Left ventricle myocardium inferior (tissue), 1 donor: ENCODE data around the gene BMP6. TPM values are rescaled to one million over a fixed set of nuclear protein-coding genes. Genes with fewer than 3 reads are reported as not detected.
A peak's percentile ranks its signal among the peaks of the same experiment; 100 is the strongest.

Source experiments
- DNase-seq: peaks from one replicate; pipeline ENCODE4 v3.0.0-alpha.2; 2020
- H3K27ac ChIP-seq: fragments of 200-600 bp; replicated peaks from 2 replicates; pipeline ENCODE4 v1.8.0; 2021
- H3K27me3 ChIP-seq: fragments of 200-600 bp; 2 replicates; pipeline ENCODE4 v1.8.0; 2021; ENCODE audit warnings: low read depth
- H3K36me3 ChIP-seq: fragments of 200-600 bp; 2 replicates; pipeline ENCODE4 v1.8.0; 2021
- H3K4me1 ChIP-seq: fragments of 200-600 bp; 2 replicates; pipeline ENCODE4 v1.8.0; 2021
- H3K4me3 ChIP-seq: fragments of 200-600 bp; 2 replicates; pipeline ENCODE4 v1.8.0; 2021; ENCODE audit warnings: mild to moderate bottlenecking, moderate library complexity
- H3K9me3 ChIP-seq: fragments of 200-600 bp; replicated peaks from 2 replicates; pipeline ENCODE4 v1.8.0; 2021
- intact Hi-C: fragments of 100-400 bp; cut with micrococcal nuclease; formaldehyde crosslinking; loops from one replicate; pipeline ENCODE4 v1.11.0; 2022
- total RNA-seq: library from RNA; stranded (reverse); fragmentation: NEBNext Ultra II Directional; extraction: Animal tissue kit (Norgen Biotek cat#: 25700); gene quantifications from one replicate; pipeline ENCODE4 v1.2.1, GENCODE V29; 2021
- TF ChIP-seq, protein P1 (sequence below): fragments of 200-600 bp; IDR thresholded peaks from 2 replicates; pipeline ENCODE4 v1.8.0; 2021; ENCODE audit warnings: antibody characterized with exemption, mild to moderate bottlenecking, borderline replicate concordance
- donor health status: DM: no; HTN: yes; CAD: no; lungs with severe emphysema.

BMP6 gene
- total RNA-seq, 1 donor from 2014 or later = 5.2 TPM

GRCh38 chr6:7848229-7848628, 122.3 kb downstream of the BMP6 start:
- H3K4me3 ChIP-seq = no peak overlapping the region
- no peaks in the 10 kb centered on the region for H3K36me3 ChIP-seq
- TF ChIP-seq, protein P1, sequence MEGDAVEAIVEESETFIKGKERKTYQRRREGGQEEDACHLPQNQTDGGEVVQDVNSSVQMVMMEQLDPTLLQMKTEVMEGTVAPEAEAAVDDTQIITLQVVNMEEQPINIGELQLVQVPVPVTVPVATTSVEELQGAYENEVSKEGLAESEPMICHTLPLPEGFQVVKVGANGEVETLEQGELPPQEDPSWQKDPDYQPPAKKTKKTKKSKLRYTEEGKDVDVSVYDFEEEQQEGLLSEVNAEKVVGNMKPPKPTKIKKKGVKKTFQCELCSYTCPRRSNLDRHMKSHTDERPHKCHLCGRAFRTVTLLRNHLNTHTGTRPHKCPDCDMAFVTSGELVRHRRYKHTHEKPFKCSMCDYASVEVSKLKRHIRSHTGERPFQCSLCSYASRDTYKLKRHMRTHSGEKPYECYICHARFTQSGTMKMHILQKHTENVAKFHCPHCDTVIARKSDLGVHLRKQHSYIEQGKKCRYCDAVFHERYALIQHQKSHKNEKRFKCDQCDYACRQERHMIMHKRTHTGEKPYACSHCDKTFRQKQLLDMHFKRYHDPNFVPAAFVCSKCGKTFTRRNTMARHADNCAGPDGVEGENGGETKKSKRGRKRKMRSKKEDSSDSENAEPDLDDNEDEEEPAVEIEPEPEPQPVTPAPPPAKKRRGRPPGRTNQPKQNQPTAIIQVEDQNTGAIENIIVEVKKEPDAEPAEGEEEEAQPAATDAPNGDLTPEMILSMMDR = no peak
- DNase-seq = no peak
- H3K27ac ChIP-seq = no peak overlapping the region
- no peaks in the 10 kb centered on the region for H3K4me1 ChIP-seq
- H3K9me3 ChIP-seq = peaks cover 28% of the 10 kb centered on the region
- intact Hi-C loops = no loop called here
- no peaks in the 10 kb centered on the region for H3K27me3 ChIP-seq

- no peaks in the 10 kb centered on the region for H3K4me1 ChIP-seq
- intact Hi-C loops = no loop called here
- no peak for DNase-seq
- H3K9me3 ChIP-seq = peaks cover 28% of the 10 kb centered on the region
- H3K4me3 ChIP-seq = no peak overlapping the region
- no peaks in the 10 kb centered on the region for H3K36me3 ChIP-seq
- H3K27me3 ChIP-seq = no peaks in the 10 kb centered on the region
- H3K27ac ChIP-seq = no peak overlapping the region
- TF ChIP-seq, protein P1 = no peak
These were observed 125.9 kb downstream of the BMP6 start for GRCh38 chr6:7851780-7852179.

GRCh38 chr6:7859591-7859990, 133.7 kb downstream of the BMP6 start:
- intact Hi-C loops = no loop called here
- no peaks in the 10 kb centered on the region for H3K4me1 ChIP-seq
- no peak overlapping the region for H3K4me3 ChIP-seq
- H3K27ac ChIP-seq = no peak overlapping the region
- DNase-seq = no peak
- H3K27me3 ChIP-seq = peaks cover 4% of the 10 kb centered on the region
- H3K9me3 ChIP-seq = no peaks in the 10 kb centered on the region
- TF ChIP-seq, protein P1 = no peak
- H3K36me3 ChIP-seq = no peaks in the 10 kb centered on the region

GRCh38 chr6:7865781-7866180, 139.9 kb downstream of the BMP6 start:
- intact Hi-C loops = no loop called here

GRCh38 chr6:7866526-7866925, 140.6 kb downstream of the BMP6 start:
- TF ChIP-seq, protein P1 = no peak
- no peaks in the 10 kb centered on the region for H3K36me3 ChIP-seq
- H3K9me3 ChIP-seq = no peaks in the 10 kb centered on the region
- intact Hi-C loops = no loop called here
- H3K27ac ChIP-seq = no peak overlapping the region
- no peak overlapping the region for H3K4me3 ChIP-seq
- H3K4me1 ChIP-seq = peaks cover 8% of the 10 kb centered on the region
- H3K27me3 ChIP-seq = peaks cover 4% of the 10 kb centered on the region
- DNase-seq = no peak

More at GRCh38 chr6:7865781-7866180, 139.9 kb downstream of the BMP6 start:
- Histone ChIP-seq H3K36me3 (no peaks in the 10 kb centered on the region), H3K27ac (no peak overlapping the region), H3K4me1 (peaks cover 8% of the 10 kb centered on the region), H3K4me3 (no peak overlapping the region), H3K9me3 (no peaks in the 10 kb centered on the region), H3K27me3 (peaks cover 4% of the 10 kb centered on the region)
- DNase-seq = no peak
- TF ChIP-seq, protein P1 = peak; percentile 14

DNA sequence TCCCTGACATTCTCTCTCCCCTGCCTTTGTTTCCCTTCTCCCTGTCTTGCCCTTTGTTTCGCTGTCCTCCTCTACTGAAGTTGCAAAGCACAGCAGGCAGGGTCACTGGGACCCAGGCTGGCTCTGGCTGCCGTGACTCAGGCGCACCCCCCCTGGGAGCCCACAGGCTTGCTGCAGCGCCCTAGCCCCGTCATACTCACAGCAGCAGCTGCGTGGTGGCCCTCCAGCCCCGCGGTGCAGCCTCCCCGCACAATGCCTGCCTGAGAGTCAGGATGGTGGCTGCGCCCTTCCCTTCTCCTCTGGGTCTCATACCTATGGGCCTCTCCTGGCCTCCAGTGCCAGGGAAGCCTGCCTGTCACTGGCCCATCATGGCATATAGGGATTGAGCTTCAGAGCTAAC, 143.0 kb downstream of the BMP6 start:
- Histone ChIP-seq H3K4me1 (peaks cover 8% of the 10 kb centered on the region), H3K27me3 (no peaks in the 10 kb centered on the region), H3K9me3 (peaks cover 8% of the 10 kb centered on the region), H3K36me3 (no peaks in the 10 kb centered on the region), H3K27ac (no peak overlapping the region), H3K4me3 (no peak overlapping the region)
- no peak for DNase-seq
- TF ChIP-seq, protein P1 = no peak
- intact Hi-C loops = no loop called here
